Natural killer cell (primary cell): Measurements from ENCODE around the gene MYOZ1. TPM values are rescaled to one million over a fixed set of nuclear protein-coding genes. Genes with fewer than 3 reads are reported as not detected.

ENCODE experiments used
- ATAC-seq, 3 donors: fragments of 150-1000 bp in 2 of 3; fragments of 200-7000 bp in 1 of 3; cut with Tn5 transposase; 1 replicate in 1 of 3; 2 replicates in 2 of 3; pipeline ENCODE4 v1.10.0; 2021; ENCODE audit warnings: mild to moderate bottlenecking in 2 of 3, moderate library complexity in 2 of 3
- DNase-seq, 2 donors: peaks; one replicate each; pipeline versions ENCODE4 v3.0.0 to v3.0.0-alpha.2; 2013 to 2021; ENCODE audit warnings: mixed read lengths in 1 of 2
- H3K27ac ChIP-seq: one replicate; pipeline ENCODE4 v1.5.1; 2013; ENCODE audit warnings: mild to moderate bottlenecking, low read length
- H3K27me3 ChIP-seq: one replicate; pipeline ENCODE4 v1.6.1; 2013; ENCODE audit warnings: low read length; ENCODE audit not compliant: control insufficient read depth, insufficient read depth
- H3K36me3 ChIP-seq: one replicate; pipeline ENCODE4 v1.6.1; 2013; ENCODE audit warnings: low read length; ENCODE audit not compliant: control insufficient read depth, insufficient read depth
- H3K4me1 ChIP-seq: one replicate; pipeline ENCODE4 v1.6.1; 2013; ENCODE audit warnings: low read length; ENCODE audit not compliant: control insufficient read depth, insufficient read depth
- H3K4me3 ChIP-seq: one replicate; pipeline ENCODE4 v1.5.1; 2013; ENCODE audit warnings: low read length
- H3K9me3 ChIP-seq: one replicate; pipeline ENCODE4 v1.6.1; 2013; ENCODE audit warnings: low read length; ENCODE audit not compliant: control insufficient read depth, insufficient read depth
- H3K27ac Mint-ChIP-seq, 2 donors: one replicate each; pipeline ENCODE4 v1.8.0; 2022; ENCODE audit warnings: mild to moderate bottlenecking in 2 of 2, mixed read lengths in 2 of 2, moderate library complexity in 1 of 2
- H3K27me3 Mint-ChIP-seq, 2 donors: one replicate each; pipeline ENCODE4 v1.8.0; 2022; ENCODE audit warnings: low read depth in 2 of 2, mixed read lengths in 2 of 2
- H3K36me3 Mint-ChIP-seq: one replicate; pipeline ENCODE4 v1.8.0; 2022; ENCODE audit warnings: mixed read lengths
- H3K4me1 Mint-ChIP-seq, 2 donors: one replicate each; pipeline ENCODE4 v1.8.0; 2022; ENCODE audit warnings: mixed read lengths in 2 of 2
- H3K4me3 Mint-ChIP-seq: one replicate; pipeline ENCODE4 v1.8.0; 2022; ENCODE audit warnings: mild to moderate bottlenecking, moderate library complexity, mixed read lengths
- H3K9me3 Mint-ChIP-seq, 2 donors: one replicate each; pipeline ENCODE4 v1.8.0; 2022; ENCODE audit warnings: mixed read lengths in 2 of 2
- CTCF ChIP-seq: fragments of 200-600 bp; IDR thresholded peaks from one replicate; pipeline ENCODE4 v1.8.0; 2022; ENCODE audit warnings: antibody characterized with exemption
- WGBS: methylation state at CpG from one replicate; pipeline ENCODE4 v1.1.7; 2013; ENCODE audit warnings: missing lambda C conversion rate; ENCODE audit not compliant: insufficient coverage; 5-methylcytosine and 5-hydroxymethylcytosine counted together
- intact Hi-C: fragments of 100-400 bp; cut with micrococcal nuclease; formaldehyde crosslinking; loops from one replicate; pipeline ENCODE4 v1.14.2; 2022
- total RNA-seq, 4 donors: library from RNA; stranded (reverse); fragments of 120-200 nt in 1 of 4; gene quantifications; one replicate each; pipeline versions ENCODE4 v1.2.3 to v1.2.4, GENCODE V29; 2013 to 2022

MYOZ1 gene
- total RNA-seq, 3 donors from 2014 or later (not counting 1 experiment from before 2014, with no cell fraction given), result not detected

DNA sequence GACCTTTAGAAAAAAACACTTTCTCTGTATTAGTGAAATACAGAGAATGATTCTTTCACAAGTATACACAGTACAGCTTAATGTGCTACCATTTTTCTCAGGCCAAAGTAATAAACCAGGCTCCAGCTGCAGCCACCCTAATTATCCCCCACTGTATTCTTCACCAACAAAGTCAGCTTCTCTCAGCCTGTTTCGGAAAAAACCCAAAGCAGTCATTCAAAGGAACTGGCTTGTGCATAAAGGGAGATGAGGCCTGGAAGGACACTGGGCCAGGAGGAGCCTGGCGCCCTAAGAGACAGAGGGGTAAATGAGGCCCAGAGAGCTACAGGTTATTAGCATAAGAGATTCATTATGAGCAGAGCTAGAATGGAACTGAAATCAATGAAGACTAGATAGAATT is 59.4 kb downstream of the MYOZ1 start:
- Mint-ChIP-seq H3K27me3 (no peaks in the 10 kb centered on the region), H3K27ac (no peak overlapping the region), H3K4me3 (no peak overlapping the region), H3K9me3 (no peaks in the 10 kb centered on the region), H3K4me1 (no peaks in the 10 kb centered on the region), H3K36me3 (no peaks in the 10 kb centered on the region)
- H3K9me3 ChIP-seq, result no peaks in the 10 kb centered on the region
- H3K36me3 ChIP-seq, result no peaks in the 10 kb centered on the region
- WGBS, result 97% methylated on average over 2 of the region's 2 CpGs
- no peak for ATAC-seq
- no peak overlapping the region for H3K4me3 ChIP-seq
- TF ChIP-seq CTCF, result no peak
- H3K27ac ChIP-seq, result no peak overlapping the region
- H3K4me1 ChIP-seq, result no peaks in the 10 kb centered on the region
- DNase-seq, result no peak
- intact Hi-C loops, result no loop called here
- no peaks in the 10 kb centered on the region for H3K27me3 ChIP-seq

Other genes starting within 250 kb of the MYOZ1 start
- 10 to 100 TPM; 61.0 to 82.0 (median 72.5) TPM for gene ANXA7, start 227.4 kb downstream of the MYOZ1 start, total RNA-seq
- 1 to 10 TPM; 3.1 to 4.8 (median 4.5) TPM for gene MSS51, start 207.9 kb downstream of the MYOZ1 start, total RNA-seq
- gene PPP3CB, start 145.4 kb downstream of the MYOZ1 start, total RNA-seq, result 10 to 100 TPM; 38.7 to 49.9 (median 41.2) TPM
- 10 to 100 TPM in 1 of 3 donors, 1 to 10 TPM in 2; 4.4 to 10.2 (median 5.5) TPM for gene USP54, start 50.1 kb downstream of the MYOZ1 start, total RNA-seq
- gene SYNPO2L, start 14.6 kb upstream of the MYOZ1 start, total RNA-seq, result not detected
- gene AGAP5, start 56.6 kb upstream of the MYOZ1 start, total RNA-seq, result 10 to 100 TPM in 1 of 3 donors, 1 to 10 TPM in 2; 8.4 to 14.6 (median 9.4) TPM
- gene SEC24C, start 102.9 kb upstream of the MYOZ1 start, total RNA-seq, result 100 to 1,000 TPM; 153 to 161 (median 160) TPM
- 1 to 10 TPM; 5.2 to 7.0 (median 5.9) TPM for gene CHCHD1, start 140.6 kb upstream of the MYOZ1 start, total RNA-seq
- 100 to 1,000 TPM; 157 to 161 (median 159) TPM for gene ZSWIM8, start 144.1 kb upstream of the MYOZ1 start, total RNA-seq
- 10 to 100 TPM; 64.7 to 73.8 (median 65.4) TPM for gene NDST2, start 170.1 kb upstream of the MYOZ1 start, total RNA-seq
- 10 to 100 TPM; 53.6 to 73.8 (median 62.3) TPM for gene CAMK2G, start 233.1 kb upstream of the MYOZ1 start, total RNA-seq